H1 (cell line): ENCODE data around the gene TP63. TPM values are rescaled to one million over a fixed set of nuclear protein-coding genes. Genes with fewer than 3 reads are reported as not detected.

Experiments
- ASH2L ChIP-seq: fragments of 200-600, 300-600 bp; sonication (generic); IDR thresholded peaks from one replicate; pipeline ENCODE4 v1.7.1; 2017; ENCODE audit warnings: low read length
- CHD2 ChIP-seq: IDR thresholded peaks from 2 replicates; pipeline ENCODE4 v1.6.1; 2012; ENCODE audit warnings: low read length, improper control_type of control experiment
- EZH2 ChIP-seq: fragments of 200-600 bp; sonication (generic); IDR thresholded peaks from 2 replicates; pipeline ENCODE4 v1.7.1; 2012; ENCODE audit warnings: low read depth, mild to moderate bottlenecking, moderate library complexity, low read length, inconsistent platforms; ENCODE audit not compliant: severe bottlenecking
- RAD21 ChIP-seq, 2 experiments: IDR thresholded peaks in 1 of 2; conservative IDR thresholded peaks in 1 of 2; 2 replicates each; pipeline ENCODE4 v1.6.1; 2011; ENCODE audit warnings: low read depth in 2 of 2, low read length in 2 of 2, improper control_type of control experiment in 1 of 2, inconsistent platforms in 1 of 2, mild to moderate bottlenecking in 1 of 2, moderate library complexity in 1 of 2
- polyA plus RNA-seq, 7 experiments: library from polyadenylated mRNA; depleted of rRNA in 3 of 7; stranded (reverse) in 5 of 7; unstranded in 2 of 7; fragments of >200 nt in 5 of 7; fragments of 200-250 nt in 2 of 7; gene quantifications; 1 replicate in 5 of 7; 2 replicates in 1 of 7; 4 replicates in 1 of 7; pipeline versions ENCODE4 v1.2.1 to v1.2.3, GENCODE V29; 2011 to 2013; ENCODE audit warnings: missing spikeins in 2 of 7, mixed read lengths in 2 of 7
- total RNA-seq: library from RNA; stranded (reverse); fragmentation: NEBNext Ultra II Directional; extraction: Animal tissue kit (Norgen Biotek cat#: 25700); gene quantifications from 2 replicates; pipeline ENCODE4 v1.2.1, GENCODE V29; 2021
- TF ChIP-seq, protein P1 (sequence below): IDR thresholded peaks from 2 replicates; pipeline ENCODE4 v1.6.1; 2012; ENCODE audit warnings: inconsistent platforms

The TP63 gene
- total and polyA plus RNA-seq, 2 of the 8 experiments (the other 6 are each of a cell fraction or from before 2014, with no cell fraction given): not detected

DNA sequence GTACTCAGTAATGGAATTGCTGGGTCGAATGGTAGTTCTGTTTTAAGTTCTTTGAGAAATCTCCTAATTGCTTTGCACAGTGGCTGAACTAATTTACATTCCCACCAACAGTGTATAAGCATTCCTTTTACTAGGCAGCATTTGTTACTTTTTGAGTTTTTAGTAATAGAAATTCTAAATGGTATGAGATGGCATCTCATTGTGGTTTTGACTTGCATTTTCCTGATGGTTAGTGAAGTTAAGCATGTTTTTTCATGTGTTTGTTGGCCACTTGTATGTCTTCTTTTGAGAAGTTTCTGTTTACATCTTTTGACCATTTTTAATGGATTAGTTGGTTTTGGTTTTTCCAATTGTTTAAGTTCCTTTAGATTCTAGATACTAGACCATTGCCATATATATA, 28.4 kb downstream of the TP63 start (continued):
- no peak for TF ChIP-seq CHD2
- no peak for TF ChIP-seq ASH2L
- no peak for TF ChIP-seq RAD21 (IDR thresholded peaks at IDR 0.05 in 1 of 2, conservative IDR thresholded peaks at IDR 0.05 in 1 of 2; ENCODE audit: low read depth in 2 of 2, low read length in 2 of 2)
- no peak for TF ChIP-seq EZH2
- TF ChIP-seq, protein P1, sequence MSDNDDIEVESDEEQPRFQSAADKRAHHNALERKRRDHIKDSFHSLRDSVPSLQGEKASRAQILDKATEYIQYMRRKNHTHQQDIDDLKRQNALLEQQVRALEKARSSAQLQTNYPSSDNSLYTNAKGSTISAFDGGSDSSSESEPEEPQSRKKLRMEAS: no peak
